Uterus (tissue), 2 donors: Measurements from ENCODE around the gene TAGLN2.

Experiments
- CTCF ChIP-seq, 4 experiments: fragments of 200-600 bp in 2 of 4; fragments of 450-650 bp in 2 of 4; sonication (generic) in 2 of 4; IDR thresholded peaks; one replicate each; pipeline ENCODE4 v1.5.1; 2016 to 2019; ENCODE audit warnings: antibody characterized with exemption in 4 of 4, mild to moderate bottlenecking in 2 of 4, moderate library complexity in 1 of 4
- POLR2A ChIP-seq, 2 donors: fragments of 450-650 bp; IDR thresholded peaks; one replicate each; pipeline ENCODE4 v1.6.1; 2016; ENCODE audit warnings: antibody characterized with exemption in 2 of 2, mild to moderate bottlenecking in 1 of 2, moderate library complexity in 1 of 2

GRCh38 chr1:159961636-159962035 lies 36.3 kb upstream of the TAGLN2 start:
- no peak for TF ChIP-seq CTCF (IDR thresholded peaks at IDR 0.05)
- no peak for TF ChIP-seq POLR2A (IDR thresholded peaks at IDR 0.05)
